Measurements from ENCODE around the gene KLHL24. TPM values are rescaled to one million over a fixed set of nuclear protein-coding genes. Genes with fewer than 3 reads are reported as not detected.
A peak's percentile ranks its signal among the peaks of the same experiment; 100 is the strongest.
"Not testable (repeated sequence)": the region's sequence is repeated elsewhere in the genome, so short reads cannot be mapped to it uniquely, and the experiment has no call there.

KLHL24 gene
- total RNA-seq, 2 experiments from 2014 or later = 14.4 to 16.9 TPM

DNA sequence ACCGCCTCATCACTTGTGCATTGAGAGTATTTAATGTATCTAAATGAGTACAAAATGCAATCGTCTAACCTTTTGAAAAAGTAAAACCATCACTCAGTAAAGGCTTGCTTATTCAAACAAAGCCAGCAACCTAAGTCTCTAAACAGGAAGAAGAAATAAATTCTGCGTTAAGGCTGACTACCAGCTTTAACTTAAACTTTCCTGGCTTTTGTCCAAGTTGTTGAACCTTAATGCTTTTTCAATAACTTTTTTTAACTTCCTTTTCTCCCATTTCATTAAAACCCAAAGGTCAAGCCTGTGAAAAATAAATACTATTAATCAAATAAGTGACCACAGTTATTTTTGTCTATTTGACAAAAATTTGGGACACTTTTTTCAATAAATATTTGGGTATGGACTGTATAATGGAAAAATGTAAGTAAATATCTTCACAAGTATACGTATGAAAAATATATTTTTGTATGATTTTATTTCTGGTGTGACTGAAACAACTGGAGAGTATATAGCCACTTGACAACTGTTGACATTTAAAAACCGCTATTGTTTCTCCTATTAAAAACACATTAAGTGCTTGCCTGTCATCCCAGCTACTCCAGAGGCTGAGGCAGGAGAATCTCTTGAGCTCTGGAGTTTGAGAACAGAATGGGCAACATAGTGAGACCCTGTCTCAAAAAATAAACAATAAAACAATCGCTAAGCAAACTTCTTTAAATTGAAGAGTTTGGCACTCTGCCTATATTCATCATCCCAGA lies 2.9 kb downstream of the KLHL24 start:
- CTCF ChIA-PET = interaction anchor here (1.7 to 2.6 kb wide), 2 partner anchors 60 to 129 kb away, joined by 5 to 8 read pairs; partner anchors contain the start of gene YEATS2
- no peaks in the 10 kb centered on the region for H3K9me3 Mint-ChIP-seq (ENCODE audit: low read depth)
- peak overlapping the region; percentile 29 for H3K4me3 Mint-ChIP-seq
- no peaks in the 10 kb centered on the region for H3K36me3 Mint-ChIP-seq
- H3K27me3 Mint-ChIP-seq = no peaks in the 10 kb centered on the region
- H3K27ac Mint-ChIP-seq = no peak overlapping the region
- ATAC-seq (no peak), DNase-seq (no peak)
- peaks cover 29% of the 10 kb centered on the region for H3K4me1 Mint-ChIP-seq

- ATAC-seq; H3K27ac Mint-ChIP-seq; H3K4me3 Mint-ChIP-seq; H3K36me3 Mint-ChIP-seq; H3K27me3 Mint-ChIP-seq; CTCF ChIA-PET; DNase-seq; H3K9me3 Mint-ChIP-seq (ENCODE audit: low read depth): not testable (repeated sequence)
- H3K4me1 Mint-ChIP-seq = peaks cover 17% of the 10 kb centered on the region
These were observed 5.2 kb downstream of the KLHL24 start for GRCh38 chr3:183640635-183641034.

DNA sequence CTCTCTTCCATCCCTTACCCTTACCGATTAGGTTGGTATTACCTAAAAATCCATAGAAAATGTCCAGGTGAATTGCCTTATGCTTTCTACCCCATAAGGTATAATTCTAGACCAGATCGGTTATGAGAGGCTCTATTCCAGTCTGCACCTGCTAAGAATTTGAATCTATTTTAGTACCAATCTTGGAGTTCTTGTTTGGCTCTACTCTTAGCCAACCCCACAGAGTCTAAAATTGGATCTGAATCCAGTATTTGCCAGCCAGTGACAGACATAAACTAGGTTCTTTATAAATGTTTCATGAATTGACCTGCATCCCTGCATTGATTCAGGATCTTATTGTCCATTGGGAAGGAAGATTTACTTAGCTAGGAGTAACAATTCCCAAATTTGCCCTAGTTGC lies 6.5 kb downstream of the KLHL24 start:
- no peaks in the 10 kb centered on the region for H3K9me3 Mint-ChIP-seq (ENCODE audit: low read depth)
- no peak overlapping the region for H3K4me3 Mint-ChIP-seq
- peaks cover 16% of the 10 kb centered on the region for H3K4me1 Mint-ChIP-seq
- no peaks in the 10 kb centered on the region for H3K36me3 Mint-ChIP-seq
- ATAC-seq (no peak), DNase-seq (no peak)
- H3K27ac Mint-ChIP-seq = no peak overlapping the region
- CTCF ChIA-PET = no interaction called here
- H3K27me3 Mint-ChIP-seq = no peaks in the 10 kb centered on the region

GRCh38 chr3:183644244-183644643 lies 8.8 kb downstream of the KLHL24 start:
- H3K27ac Mint-ChIP-seq = no peak overlapping the region
- no peaks in the 10 kb centered on the region for H3K36me3 Mint-ChIP-seq
- DNase-seq = no peak
- no peaks in the 10 kb centered on the region for H3K9me3 Mint-ChIP-seq (ENCODE audit: low read depth)
- H3K4me3 Mint-ChIP-seq = no peak overlapping the region
- ATAC-seq = no peak
- CTCF ChIA-PET = interaction anchor here (0.9 kb wide), 1 partner anchor 123 kb away, joined by 3 read pairs; no protein-coding TSS in a partner anchor
- H3K27me3 Mint-ChIP-seq = no peaks in the 10 kb centered on the region
- H3K4me1 Mint-ChIP-seq = peaks cover 2% of the 10 kb centered on the region

DNA sequence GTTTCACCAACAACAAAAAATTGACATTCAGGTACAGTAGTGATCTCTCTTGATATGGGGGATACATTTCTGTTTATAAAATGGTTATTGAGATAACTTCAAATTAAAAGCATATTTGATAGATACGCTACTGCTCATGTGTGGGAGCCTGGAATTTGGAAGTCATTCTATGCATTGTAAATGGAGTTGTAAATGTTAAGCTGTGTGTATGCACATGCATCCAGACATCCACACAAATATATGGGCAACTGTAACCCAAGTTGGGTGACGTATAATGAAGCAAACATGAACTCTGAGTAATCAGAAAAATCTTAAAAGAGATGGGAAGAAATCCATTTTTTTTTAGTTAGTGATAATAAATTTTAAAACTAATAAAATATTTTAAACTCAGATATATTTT lies 9.8 kb downstream of the KLHL24 start:
- CTCF ChIA-PET = interaction anchor here (0.7 to 1.3 kb wide), 2 partner anchors 52 to 114 kb away, joined by 3 read pairs; partner anchors contain the start of gene YEATS2
- Mint-ChIP-seq H3K4me1 (no peaks in the 10 kb centered on the region), H3K27me3 (no peaks in the 10 kb centered on the region), H3K9me3 (ENCODE audit: low read depth) (no peaks in the 10 kb centered on the region), H3K36me3 (peaks cover 2% of the 10 kb centered on the region), H3K4me3 (no peak overlapping the region), H3K27ac (no peak overlapping the region)
- ATAC-seq (no peak), DNase-seq (no peak)

DNA sequence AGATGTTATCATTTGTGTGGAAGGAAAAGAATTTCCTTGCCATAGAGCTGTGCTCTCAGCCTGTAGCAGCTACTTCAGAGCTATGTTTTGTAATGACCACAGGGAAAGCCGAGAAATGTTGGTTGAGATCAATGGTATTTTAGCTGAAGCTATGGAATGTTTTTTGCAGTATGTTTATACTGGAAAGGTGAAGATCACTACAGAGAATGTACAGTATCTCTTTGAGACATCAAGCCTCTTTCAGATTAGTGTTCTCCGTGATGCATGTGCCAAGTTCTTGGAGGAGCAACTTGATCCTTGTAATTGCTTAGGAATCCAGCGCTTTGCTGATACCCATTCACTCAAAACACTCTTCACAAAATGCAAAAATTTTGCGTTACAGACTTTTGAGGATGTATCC lies 15.1 kb downstream of the KLHL24 start:
- peaks cover 21% of the 10 kb centered on the region for H3K9me3 Mint-ChIP-seq (ENCODE audit: low read depth)
- H3K27ac Mint-ChIP-seq = no peak overlapping the region
- H3K27me3 Mint-ChIP-seq = no peaks in the 10 kb centered on the region
- CTCF ChIA-PET = no interaction called here
- H3K4me1 Mint-ChIP-seq = no peaks in the 10 kb centered on the region
- peaks cover 30% of the 10 kb centered on the region for H3K36me3 Mint-ChIP-seq
- ATAC-seq (no peak), DNase-seq (no peak)
- H3K4me3 Mint-ChIP-seq = no peak overlapping the region

DNA sequence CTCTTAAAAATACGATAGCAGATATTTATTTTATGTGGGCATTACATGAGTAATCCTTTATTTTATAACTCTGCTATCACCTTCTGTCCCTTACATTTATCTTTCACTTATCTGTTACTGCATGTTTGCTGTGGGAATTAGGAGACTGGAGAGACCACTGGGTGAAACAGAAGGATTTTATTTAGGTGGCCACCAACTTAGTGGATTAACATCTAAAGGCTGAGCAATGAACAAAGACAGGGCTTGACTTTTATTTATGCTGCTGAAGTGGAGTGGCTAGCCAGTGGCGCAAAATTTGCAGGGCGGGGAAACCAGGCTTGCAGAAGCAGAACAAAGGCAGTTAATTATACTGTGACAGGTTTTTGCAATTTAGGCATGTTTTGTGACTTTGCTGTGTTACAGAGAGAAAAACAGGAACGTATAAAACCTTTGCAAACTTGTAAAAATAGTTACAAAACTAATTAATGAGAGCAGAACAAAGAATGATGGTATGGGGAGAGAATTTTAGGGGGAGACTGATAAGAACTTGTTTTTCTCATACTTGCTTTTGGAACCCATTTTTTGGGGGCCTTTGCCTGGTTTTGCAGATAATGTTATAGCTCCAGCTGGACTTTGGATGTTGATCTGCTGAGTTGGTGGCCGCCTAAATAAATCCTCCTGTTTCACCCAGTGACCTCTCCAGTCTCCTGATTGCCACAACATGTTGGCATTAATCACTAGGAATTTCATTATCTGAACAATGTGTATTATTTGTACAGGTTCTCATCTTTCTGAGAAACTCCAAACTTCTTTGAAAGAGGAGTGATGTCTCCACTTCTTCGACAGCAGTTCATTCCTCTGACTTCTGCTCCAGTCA lies 18.0 kb downstream of the KLHL24 start:
- peaks cover 26% of the 10 kb centered on the region for H3K9me3 Mint-ChIP-seq (ENCODE audit: low read depth)
- CTCF ChIA-PET = no interaction called here
- no peak for ATAC-seq
- no peak overlapping the region for H3K4me3 Mint-ChIP-seq
- H3K27ac Mint-ChIP-seq = no peak overlapping the region
- peaks cover 38% of the 10 kb centered on the region for H3K36me3 Mint-ChIP-seq
- H3K27me3 Mint-ChIP-seq = no peaks in the 10 kb centered on the region
- no peaks in the 10 kb centered on the region for H3K4me1 Mint-ChIP-seq
- DNase-seq = no peak

DNA sequence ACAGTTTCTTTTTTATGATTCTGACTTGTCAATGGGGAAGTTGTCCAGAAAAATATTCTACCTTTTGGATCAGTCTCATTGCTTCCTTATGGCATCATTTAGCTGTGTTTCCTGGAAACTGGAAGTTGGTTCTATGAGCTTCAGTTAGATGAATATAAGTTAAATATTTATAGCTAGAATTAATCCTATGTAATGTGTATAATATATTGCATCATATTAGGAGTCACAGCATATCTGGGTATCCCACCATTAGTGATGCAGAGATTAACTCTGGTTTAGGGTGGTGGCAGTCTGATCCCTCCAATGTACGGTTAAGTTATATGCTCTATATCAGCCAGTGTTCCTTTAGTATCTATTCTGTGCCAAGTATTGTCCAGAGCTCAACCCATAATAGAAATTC lies 19.3 kb downstream of the KLHL24 start:
- H3K27ac Mint-ChIP-seq = no peak overlapping the region
- H3K27me3 Mint-ChIP-seq = no peaks in the 10 kb centered on the region
- no peak for DNase-seq
- no peak for ATAC-seq
- H3K36me3 Mint-ChIP-seq = peaks cover 42% of the 10 kb centered on the region
- CTCF ChIA-PET = no interaction called here
- H3K9me3 Mint-ChIP-seq (ENCODE audit: low read depth) = peaks cover 26% of the 10 kb centered on the region
- no peak overlapping the region for H3K4me3 Mint-ChIP-seq
- no peaks in the 10 kb centered on the region for H3K4me1 Mint-ChIP-seq

- CTCF ChIA-PET = no interaction called here
- DNase-seq (no peak), ATAC-seq (no peak)
- Mint-ChIP-seq H3K4me1 (no peaks in the 10 kb centered on the region), H3K27me3 (no peaks in the 10 kb centered on the region), H3K9me3 (ENCODE audit: low read depth) (no peaks in the 10 kb centered on the region), H3K27ac (no peak overlapping the region), H3K4me3 (no peak overlapping the region), H3K36me3 (peaks cover 20% of the 10 kb centered on the region)
These were observed 26.7 kb downstream of the KLHL24 start for GRCh38 chr3:183662099-183662498.

GRCh38 chr3:183664913-183665381 lies 29.5 kb downstream of the KLHL24 start:
- no peaks in the 10 kb centered on the region for H3K27me3 Mint-ChIP-seq
- no peak overlapping the region for H3K4me3 Mint-ChIP-seq
- H3K27ac Mint-ChIP-seq = no peak overlapping the region
- CTCF ChIA-PET = no interaction called here
- DNase-seq (no peak), ATAC-seq (no peak)
- no peaks in the 10 kb centered on the region for H3K9me3 Mint-ChIP-seq (ENCODE audit: low read depth)
- no peaks in the 10 kb centered on the region for H3K4me1 Mint-ChIP-seq
- H3K36me3 Mint-ChIP-seq = peaks cover 13% of the 10 kb centered on the region

DNA sequence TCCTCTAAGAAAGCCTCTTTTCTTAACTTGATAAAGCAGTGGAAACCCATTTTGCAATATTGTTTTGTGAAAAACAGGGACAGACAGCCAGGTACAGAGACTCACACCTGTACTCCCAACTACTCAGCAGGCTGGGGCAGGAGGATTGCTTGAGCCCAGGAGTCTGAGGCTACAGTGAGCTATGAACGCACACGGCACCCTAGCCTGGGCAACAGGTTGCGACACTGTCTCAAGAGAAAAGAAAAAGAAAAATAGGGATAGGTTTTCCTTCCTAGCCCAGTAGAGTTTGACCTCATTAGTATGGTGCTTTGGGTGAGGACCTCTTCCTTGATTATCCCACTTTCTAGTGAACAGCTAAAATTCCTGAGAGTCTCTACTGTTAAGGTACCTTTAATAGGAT lies 44.6 kb downstream of the KLHL24 start:
- DNase-seq (no peak), ATAC-seq (no peak)
- Mint-ChIP-seq H3K27me3 (no peaks in the 10 kb centered on the region), H3K27ac (no peak overlapping the region), H3K9me3 (ENCODE audit: low read depth) (no peaks in the 10 kb centered on the region), H3K36me3 (peaks cover 3% of the 10 kb centered on the region), H3K4me3 (no peak overlapping the region), H3K4me1 (peaks cover 17% of the 10 kb centered on the region)
- CTCF ChIA-PET = no interaction called here

DNA sequence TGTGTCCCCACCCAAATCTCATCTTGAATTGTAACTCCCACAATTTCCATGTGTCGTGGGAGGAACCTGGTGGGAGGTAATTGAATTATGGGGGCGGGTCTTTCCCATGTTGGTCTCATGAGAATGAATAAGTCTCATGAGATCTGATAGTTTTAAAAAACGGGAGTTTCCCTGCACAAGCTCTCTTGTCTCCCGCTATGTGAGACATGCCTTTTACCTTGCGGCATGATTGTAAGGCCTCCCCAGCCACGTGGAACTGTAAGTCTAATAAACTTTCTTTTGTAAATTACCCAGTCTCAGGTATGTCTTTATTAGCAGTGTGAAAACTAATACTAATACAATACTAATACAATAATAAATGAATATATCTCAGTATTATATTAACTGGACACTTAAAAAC lies 52.3 kb downstream of the KLHL24 start:
- H3K27ac Mint-ChIP-seq = no peak overlapping the region
- CTCF ChIA-PET = interaction anchor here (1.3 kb wide), 1 partner anchor 9 kb away, joined by 5 read pairs; the partner anchor contains the start of gene YEATS2
- peaks cover 12% of the 10 kb centered on the region for H3K4me1 Mint-ChIP-seq
- no peak for DNase-seq
- no peaks in the 10 kb centered on the region for H3K9me3 Mint-ChIP-seq (ENCODE audit: low read depth)
- H3K27me3 Mint-ChIP-seq = peaks cover 3% of the 10 kb centered on the region
- H3K36me3 Mint-ChIP-seq = peaks cover under 1% of the 10 kb centered on the region
- no peak for ATAC-seq
- H3K4me3 Mint-ChIP-seq = no peak overlapping the region

DNA sequence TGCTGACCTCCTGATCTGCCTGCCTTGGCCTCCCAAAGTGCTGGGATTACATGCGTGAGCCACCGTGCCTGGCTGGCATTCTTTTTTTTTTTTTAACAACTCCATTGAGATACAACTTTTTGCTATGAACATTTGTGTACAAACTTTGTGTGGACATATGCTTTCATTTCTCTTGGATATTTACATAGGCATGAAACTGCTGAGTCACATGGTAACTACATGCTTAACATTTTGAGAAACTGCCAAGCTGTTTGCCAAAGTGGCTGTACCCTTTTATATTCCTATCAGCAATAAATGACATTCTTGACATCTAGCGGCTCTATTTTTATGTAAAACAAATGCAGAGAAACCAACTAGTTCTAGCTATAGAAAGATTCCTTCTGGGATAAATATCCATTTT lies 53.5 kb downstream of the KLHL24 start:
- DNase-seq (no peak), ATAC-seq (no peak)
- Mint-ChIP-seq H3K4me3 (no peak overlapping the region), H3K9me3 (ENCODE audit: low read depth) (no peaks in the 10 kb centered on the region), H3K4me1 (peaks cover 5% of the 10 kb centered on the region), H3K27me3 (peaks cover 3% of the 10 kb centered on the region), H3K36me3 (no peaks in the 10 kb centered on the region), H3K27ac (no peak overlapping the region)
- CTCF ChIA-PET = interaction anchor here (1.3 kb wide), 1 partner anchor 8 kb away, joined by 5 read pairs; the partner anchor contains the start of gene YEATS2

- DNase-seq; H3K36me3 Mint-ChIP-seq; CTCF ChIA-PET; H3K9me3 Mint-ChIP-seq (ENCODE audit: low read depth); H3K4me3 Mint-ChIP-seq; H3K27ac Mint-ChIP-seq; H3K4me1 Mint-ChIP-seq; ATAC-seq; H3K27me3 Mint-ChIP-seq: not testable (repeated sequence)
These were observed 54.2 kb downstream of the KLHL24 start for GRCh38 chr3:183689621-183690020.
